Fibroblast of villous mesenchyme (primary cell): ENCODE results near the gene AXIN2. TPM values are rescaled to one million over a fixed set of nuclear protein-coding genes. Genes with fewer than 3 reads are reported as not detected.

Source experiments
- DNase-seq: peaks from one replicate; pipeline ENCODE4 v3.0.0-alpha.2; 2010; ENCODE audit warnings: low read depth
- H3K4me3 ChIP-seq: 2 replicates; pipeline ENCODE4 v1.5.1; 2011; ENCODE audit warnings: low read depth, mild to moderate bottlenecking, low read length
- CTCF ChIP-seq: IDR thresholded peaks from 2 replicates; pipeline ENCODE4 v1.5.1; 2012; ENCODE audit warnings: low read depth, mild to moderate bottlenecking, low read length; ENCODE audit not compliant: insufficient read depth
- total RNA-seq: library from RNA; depleted of rRNA; stranded (reverse); fragments of >200 nt; gene quantifications from 2 replicates; pipeline ENCODE4 v1.2.3, GENCODE V29; 2012

AXIN2 gene
- total RNA-seq, 1 donor, result 1.3 TPM

GRCh38 chr17:65559804-65560627, 1.4 kb downstream of the AXIN2 start:
- no peak for DNase-seq
- peak overlapping the region; percentile 69 for H3K4me3 ChIP-seq
- TF ChIP-seq CTCF, result no peak

DNA sequence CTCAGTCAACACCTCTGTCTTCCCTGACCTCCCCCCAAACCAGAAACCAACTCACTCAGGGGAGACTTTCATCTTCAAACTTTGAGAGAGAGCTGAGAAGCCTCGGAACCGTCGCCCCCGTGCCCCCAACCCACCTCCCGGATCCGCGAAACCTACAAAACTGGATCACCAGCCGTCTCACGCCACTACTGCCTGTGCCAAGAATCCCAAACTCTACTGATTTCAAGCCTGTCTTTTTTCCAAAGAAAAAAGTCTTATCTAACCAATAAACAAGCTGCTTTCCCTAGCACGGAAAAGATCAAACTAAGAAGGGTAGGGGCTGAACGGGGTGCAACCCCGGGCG, 2.0 kb downstream of the AXIN2 start:
- no peak for DNase-seq
- no peak for TF ChIP-seq CTCF
- peak overlapping the region; percentile 69 for H3K4me3 ChIP-seq

DNA sequence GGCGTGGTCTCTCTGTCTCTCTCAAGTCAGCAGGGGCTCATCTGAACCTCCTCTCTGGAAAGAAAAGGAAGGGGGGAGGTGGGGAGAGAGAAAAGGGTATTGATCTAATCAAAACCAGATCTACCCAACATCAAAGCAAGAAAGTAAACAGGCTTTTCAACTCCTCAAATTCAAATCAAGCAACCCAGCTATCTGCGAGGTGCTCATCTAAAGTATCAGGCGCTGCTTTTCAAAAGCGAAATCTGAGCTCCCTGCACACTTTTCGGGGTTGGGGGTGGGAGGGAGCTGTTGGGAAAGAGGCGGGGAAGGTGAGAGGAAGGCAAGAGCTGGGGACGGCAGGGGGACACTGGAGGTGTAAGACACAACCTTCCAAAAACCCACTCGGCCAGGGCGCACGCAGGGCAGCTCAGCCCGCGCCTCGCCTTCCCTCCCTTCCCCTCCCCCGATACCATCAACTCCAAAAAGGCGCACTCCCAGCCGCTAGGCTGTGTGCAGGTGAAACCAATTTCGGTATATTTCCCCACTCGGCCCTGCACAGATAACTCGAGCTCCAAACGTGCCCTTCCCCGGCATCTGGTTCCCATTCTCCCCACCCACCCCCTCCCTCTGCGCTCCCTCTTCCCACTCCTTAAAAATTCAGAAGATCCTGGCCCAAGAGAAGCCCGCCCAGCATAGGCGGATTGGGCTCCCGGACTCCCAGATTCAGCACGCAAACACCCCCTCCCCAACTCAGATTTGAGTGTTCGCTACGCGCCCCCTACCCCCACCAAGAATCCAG, 2.6 kb downstream of the AXIN2 start:
- no peak for DNase-seq
- H3K4me3 ChIP-seq, result peak overlapping the region; percentile 69
- no peak for TF ChIP-seq CTCF

DNA sequence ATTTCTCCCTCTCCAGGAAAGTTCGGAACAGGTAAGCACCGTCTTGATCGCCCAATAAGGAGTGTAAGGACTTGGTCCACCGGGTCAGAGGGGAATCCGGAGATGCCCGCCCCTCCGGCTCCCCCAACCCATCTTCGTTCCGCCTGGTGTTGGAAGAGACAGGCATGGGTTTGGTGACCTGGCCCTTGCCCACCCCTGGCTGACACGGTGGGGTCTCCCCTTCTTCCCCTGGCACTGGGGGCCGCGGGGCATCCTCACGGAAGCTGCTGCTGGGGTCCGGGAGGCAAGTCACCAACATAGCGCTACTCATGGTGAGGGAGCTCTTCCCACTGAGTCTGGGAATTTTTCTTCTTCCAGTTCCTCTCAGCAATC, 3.2 kb downstream of the AXIN2 start:
- TF ChIP-seq CTCF, result no peak
- no peak overlapping the region for H3K4me3 ChIP-seq
- DNase-seq, result no peak

- DNase-seq, result no peak
- H3K4me3 ChIP-seq, result no peak overlapping the region
- TF ChIP-seq CTCF, result no peak
Measured at GRCh38 chr17:65557349-65558310, 3.8 kb downstream of the AXIN2 start.

GRCh38 chr17:65556910-65557348, 4.5 kb downstream of the AXIN2 start:
- H3K4me3 ChIP-seq, result no peak overlapping the region
- no peak for TF ChIP-seq CTCF
- DNase-seq, result no peak
